MM.1S (cell line): ENCODE measurements around the gene AMY1B.
"Not testable (repeated sequence)": the region's sequence is repeated elsewhere in the genome, so short reads cannot be mapped to it uniquely, and the experiment has no call there.

Experiments used
- CTCF ChIP-seq: fragments of 300-600 bp; sonication (generic); IDR thresholded peaks from 2 replicates; pipeline ENCODE4 v1.5.1; 2016; ENCODE audit warnings: antibody characterized with exemption, low read length, mixed read lengths
- EZH2phosphoT487 ChIP-seq: fragments of 300-600 bp; sonication (generic); IDR thresholded peaks from 2 replicates; pipeline ENCODE4 v1.6.1; 2018; ENCODE audit warnings: antibody characterized with exemption, low read length

- not testable (repeated sequence) for TF ChIP-seq CTCF, EZH2phosphoT487
These were observed 45.7 kb downstream of the AMY1B start for GRCh38 chr1:103650305-103650704.
